RCC 7860 (cell line): ENCODE data around the gene FLOT1.

ENCODE experiments used
- DNase-seq: peaks from one replicate; pipeline ENCODE4 v3.0.0-alpha.2; 2015; ENCODE audit warnings: low spot score
- FAIRE-seq: peaks from 2 replicates; lab custom pipeline; 2012; peaks lifted over from hg19 to GRCh38; lab: Jason Lieb, UNC

The FLOT1 gene

DNA sequence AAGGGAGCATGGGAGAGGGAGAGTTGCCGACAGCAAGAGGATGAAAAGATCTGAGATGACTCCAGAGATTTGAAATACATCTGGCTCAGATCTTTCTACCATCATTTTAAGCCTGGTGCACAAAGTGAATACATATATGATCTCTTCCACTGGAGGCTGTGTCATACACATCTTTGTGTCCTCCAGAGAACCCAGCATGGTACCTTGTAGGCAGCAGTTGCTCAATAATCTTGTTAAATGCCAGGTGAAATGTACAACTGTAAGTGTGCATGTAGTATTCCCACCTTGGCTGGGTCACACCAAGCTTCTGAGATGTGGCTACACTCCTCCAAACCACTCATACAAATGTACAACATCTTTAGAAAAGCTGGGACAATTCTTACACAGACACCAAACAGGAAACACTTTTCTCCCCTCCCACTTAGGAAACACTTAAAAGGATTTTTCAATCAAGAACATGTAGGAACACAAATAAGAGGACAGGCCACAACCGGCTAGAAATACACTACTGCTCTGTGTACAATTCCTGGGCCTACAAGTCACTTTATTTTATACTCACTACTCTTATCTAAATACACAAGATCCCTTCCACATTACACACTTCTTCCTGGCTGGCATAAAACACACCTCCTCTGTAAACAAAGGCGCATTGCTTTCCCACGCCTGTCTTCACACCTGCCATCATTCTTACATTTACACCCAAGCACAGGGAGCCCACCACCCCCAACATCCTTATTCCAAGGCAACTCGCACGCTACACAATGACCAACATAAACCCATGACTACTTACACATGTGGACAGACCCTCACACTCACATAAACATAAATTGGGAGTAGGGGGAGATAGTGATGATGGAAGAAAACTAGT, 5.6 kb upstream of the FLOT1 start:
- DNase-seq, result no peak
- FAIRE-seq, result no peak

DNA sequence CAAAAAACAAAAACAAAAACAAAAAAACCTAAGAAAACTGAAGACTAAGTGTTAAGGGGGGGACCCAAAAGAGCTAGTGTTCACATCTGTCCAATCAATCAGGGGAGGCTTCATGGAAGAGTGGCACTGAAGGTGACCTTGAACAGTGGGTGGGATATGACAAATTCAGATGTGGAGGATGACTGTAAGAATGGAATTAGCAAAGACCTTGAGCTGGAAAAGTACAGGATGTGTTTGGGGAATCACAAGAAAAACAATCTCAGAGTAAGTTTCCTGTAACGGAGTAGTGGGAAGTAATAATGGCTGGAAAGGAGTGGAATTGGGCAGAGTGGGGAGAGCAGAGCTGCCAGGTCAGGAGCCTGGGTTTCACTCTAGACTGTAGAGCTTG, 4.8 kb upstream of the FLOT1 start:
- FAIRE-seq (no peak), DNase-seq (no peak)

DNA sequence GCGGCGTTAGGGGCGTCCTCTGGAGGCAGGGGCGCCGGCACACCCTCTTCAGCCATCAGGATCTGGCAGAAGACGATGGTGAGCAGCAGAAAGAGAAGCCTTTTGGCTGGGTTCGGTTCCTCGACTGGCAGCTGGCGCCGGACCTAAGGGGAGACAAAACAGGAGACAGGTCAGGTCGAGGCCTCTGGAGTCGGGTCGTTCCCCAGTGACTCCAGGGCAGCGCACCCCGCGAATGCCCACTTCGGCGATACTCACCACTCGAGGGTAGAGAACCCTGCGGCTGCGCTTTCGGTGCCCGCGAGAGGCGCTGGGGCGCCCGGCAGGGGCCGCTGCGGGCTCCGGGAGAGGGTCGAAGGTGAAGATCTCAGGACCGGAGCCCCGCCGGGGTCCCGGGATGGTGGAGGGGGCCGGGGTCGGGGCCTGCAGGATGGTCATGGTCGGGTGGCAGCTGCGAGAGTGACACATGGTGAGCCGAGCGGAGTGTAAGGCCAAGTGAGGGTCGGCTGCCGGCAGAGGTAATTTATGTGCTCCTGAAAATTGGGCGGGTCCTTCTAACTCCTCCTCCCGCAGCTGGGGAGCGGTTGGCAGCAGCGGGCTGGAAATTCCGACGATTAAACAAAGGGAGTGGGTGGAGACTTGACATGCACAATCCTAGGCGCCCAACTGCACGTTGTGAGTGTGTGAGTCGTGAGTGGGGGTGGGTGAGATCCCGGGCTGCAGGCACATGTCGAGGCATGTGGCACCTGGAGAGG, 1.7 kb upstream of the FLOT1 start, which contains the start of gene IER3:
IER3 (minus strand) TSS at position 494 of the 752 bp plus-strand sequence; CDS start at position 465, 29 bp downstream.
- DNase-seq, result peak; percentile 91
- peak; percentile 64 for FAIRE-seq

DNA sequence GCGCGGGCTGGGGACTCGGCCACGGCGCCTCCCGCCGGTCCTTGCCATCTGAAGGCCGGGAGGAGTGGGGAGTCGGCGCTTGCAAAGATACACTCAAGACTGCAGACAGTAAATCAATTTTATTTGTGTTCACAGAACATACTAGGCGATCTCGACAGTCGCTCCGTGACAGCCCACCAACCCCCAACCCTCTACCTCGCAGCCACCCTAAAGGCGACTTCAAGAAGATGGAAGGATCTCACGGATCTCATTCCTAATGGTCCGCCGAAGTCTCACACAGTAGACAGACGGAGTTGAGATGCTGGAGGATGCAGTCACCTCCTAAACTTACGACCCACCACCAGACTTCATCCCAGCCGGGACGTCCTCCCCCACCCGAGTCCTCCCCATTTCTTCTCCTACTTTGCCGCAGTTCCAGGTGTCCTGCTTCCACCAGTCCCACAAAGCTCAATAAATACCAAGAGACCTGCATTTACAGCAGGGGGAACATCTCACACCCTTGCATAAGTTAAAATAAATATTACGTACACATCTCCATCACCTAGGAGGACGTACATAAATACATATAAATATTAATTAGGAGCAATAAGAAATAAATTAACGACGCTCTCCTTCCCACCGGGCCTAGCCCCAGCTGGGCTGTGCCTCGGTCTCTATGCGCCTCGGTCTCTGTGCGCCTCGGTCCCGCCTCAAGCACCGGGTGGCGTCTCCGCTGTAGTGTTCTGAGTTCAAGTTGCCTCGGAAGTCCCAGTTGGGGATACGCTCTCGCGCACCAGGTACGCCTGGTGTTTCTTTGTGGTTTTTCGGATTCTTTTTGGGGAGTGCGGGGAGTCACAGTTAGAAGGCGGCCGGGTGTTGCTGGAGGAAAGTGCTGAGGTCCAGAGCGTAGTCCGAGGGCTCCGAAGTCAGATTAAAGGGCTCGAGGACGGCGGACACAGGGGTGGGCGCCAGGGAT, 889 bp upstream of the FLOT1 start:
- DNase-seq (no peak), FAIRE-seq (no peak)

DNA sequence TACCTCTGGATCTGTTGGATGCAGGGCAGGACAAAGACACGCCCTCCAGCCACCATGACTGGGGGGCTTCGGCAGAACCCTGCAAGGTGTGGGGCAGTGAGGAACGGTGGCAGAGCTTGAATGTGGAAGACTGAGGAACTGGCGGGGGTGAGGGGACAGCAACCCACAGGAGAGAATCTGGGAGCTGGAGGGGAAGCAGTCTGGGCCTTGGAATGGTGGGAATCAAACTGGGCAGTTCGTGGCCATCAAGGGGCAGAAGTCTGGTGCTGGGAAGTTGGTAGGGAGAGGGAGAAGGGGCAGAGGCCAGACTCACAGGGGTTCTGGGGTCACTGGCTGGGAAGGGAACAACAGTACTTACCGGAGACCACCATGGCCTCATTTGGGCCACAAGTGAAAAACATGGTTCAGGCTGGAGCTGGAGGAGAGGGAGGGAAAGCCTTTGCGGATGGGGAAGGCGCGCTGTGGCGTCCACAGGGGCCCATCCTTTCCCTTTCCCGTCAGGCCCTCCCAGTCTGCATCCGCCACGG, 635 bp downstream of the FLOT1 start:
- DNase-seq (no peak), FAIRE-seq (no peak)

DNA sequence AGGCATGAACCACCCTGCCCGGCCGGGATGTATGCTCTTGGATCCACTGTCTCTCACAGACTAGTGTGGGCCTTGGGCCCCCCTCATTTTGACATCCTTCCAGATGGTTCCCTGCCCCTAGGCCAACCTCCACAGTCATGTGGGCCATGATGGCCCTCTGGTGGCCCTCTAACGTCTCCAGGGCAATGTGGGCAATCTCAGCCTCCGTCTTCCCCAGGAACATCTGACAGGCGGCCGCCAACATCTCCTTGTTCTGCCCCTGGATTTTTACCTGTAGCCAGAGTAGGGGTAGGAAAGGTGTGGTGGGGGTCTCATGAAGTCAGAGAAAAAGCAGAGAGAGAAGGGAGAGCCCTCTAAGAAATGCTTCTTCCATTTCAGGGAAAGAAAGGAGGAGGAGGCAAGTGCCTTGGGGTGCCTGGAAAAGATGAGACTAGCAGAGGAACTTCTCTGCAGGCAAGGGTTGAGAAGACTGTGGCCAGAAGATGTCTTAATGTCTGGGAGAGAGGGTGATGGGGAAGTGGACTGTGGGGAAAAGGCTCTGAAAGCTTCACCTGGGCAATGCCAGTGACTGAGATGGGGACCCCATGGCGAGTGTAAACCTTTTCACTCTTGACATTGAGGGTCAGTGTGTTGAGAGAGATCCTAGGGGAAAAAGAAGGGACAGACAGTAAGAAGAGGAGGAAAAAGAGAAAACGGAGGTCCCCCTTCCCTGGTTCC, 1.3 kb downstream of the FLOT1 start:
- DNase-seq (no peak), FAIRE-seq (no peak)

DNA sequence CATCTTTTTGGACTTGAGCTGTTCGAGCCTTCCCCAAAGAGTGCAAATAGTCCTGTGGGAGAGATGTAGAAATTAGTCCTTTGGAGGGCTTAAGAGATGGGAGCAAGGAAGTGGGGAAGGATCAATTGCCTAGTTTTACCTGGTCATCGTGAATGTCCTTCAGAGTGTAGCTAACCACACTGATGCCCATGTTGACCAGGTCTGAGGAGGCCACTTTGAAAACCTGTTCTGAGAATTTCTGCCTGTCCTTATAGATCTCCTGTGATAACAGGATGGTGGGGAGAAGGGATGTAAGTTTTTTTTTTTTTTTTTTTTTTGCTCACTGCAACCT, 2.0 kb downstream of the FLOT1 start:
- no peak for FAIRE-seq

DNA sequence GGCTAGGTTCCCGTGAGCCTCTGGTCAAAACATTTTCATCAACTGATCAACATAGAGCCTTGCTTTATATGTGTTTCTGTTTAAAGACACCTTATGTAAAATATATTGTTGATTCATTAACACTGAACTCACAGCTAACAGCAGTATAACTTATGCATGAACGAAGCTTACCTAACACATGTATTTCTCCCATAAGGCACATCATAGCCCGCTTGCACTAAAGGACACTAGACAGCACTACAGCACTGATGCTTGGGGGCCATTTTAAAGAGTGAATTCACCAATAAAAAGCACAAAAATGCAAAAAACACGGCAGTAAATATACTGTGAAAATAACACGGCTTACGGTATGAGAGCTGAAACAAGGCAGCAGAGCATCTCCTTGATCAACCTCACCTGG, 4.0 kb downstream of the FLOT1 start:
- no peak for FAIRE-seq
- no peak for DNase-seq

More for the DNA sequence above, 2.0 kb downstream of the FLOT1 start:
- no peak for DNase-seq

DNA sequence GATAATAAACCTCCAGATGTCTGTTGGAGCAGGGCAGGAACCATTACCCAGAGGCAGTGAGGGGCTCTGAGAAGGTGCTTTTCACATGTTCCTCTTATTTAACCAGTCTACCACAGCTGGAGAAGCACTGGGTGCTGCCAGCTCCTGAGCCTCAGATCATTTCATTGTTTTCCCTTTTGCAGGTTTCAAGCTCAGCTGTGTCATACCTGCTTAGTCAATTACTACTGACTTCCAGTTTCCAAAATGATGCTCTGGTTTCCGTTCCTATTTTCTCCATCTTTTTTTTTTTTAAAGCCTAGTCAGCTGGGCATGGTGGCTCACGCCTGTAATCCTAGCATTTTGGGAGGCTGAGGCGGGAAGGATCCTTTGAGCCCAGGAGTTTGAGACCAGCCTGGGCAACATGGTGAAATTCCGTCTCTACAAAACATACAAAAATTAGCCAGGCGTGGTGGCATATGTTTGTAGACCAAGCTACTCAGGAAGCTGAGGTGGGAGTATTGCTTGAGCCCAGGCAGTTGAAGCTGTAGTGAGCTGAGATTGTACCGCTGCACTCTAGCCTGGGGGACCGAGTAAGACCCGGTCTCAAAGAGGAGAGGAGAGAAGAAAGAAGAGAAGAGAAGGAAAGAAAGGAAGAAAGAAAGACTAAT, 6.7 kb downstream of the FLOT1 start:
- FAIRE-seq (no peak), DNase-seq (no peak)

DNA sequence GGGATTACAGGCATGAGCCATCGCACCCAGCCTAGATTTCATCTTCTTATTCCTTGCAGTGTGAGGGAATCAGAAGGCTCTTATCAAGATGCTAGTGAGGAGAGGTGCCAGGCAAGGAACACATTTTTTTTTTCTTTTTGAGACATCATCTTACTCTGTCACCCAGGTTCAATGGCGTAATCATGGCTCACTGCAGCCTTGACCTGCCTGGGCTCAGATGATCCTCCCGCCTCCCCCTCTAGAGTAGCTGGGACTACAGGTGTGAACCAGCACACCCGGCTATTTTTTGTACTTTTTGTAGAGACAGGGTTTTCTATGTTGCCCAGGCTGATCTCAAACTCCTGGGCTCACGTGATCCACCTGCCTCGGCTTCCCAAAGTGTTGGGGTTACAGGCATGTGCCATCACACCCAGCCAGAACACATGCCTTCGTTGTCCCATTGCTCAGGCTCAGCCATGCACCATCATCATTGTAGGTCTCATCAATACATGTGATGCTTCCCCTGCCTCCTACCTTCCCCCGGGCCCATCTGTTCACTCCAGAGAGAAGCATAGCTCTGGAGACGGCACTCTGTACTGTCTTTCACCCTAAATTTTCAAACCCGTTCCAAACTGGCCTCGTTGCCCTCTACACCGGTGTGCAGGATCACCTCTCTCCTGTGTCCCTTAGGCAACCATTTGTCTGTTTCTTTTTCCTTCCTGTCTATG, 10.1 kb downstream of the FLOT1 start:
- FAIRE-seq (no peak), DNase-seq (no peak)

DNA sequence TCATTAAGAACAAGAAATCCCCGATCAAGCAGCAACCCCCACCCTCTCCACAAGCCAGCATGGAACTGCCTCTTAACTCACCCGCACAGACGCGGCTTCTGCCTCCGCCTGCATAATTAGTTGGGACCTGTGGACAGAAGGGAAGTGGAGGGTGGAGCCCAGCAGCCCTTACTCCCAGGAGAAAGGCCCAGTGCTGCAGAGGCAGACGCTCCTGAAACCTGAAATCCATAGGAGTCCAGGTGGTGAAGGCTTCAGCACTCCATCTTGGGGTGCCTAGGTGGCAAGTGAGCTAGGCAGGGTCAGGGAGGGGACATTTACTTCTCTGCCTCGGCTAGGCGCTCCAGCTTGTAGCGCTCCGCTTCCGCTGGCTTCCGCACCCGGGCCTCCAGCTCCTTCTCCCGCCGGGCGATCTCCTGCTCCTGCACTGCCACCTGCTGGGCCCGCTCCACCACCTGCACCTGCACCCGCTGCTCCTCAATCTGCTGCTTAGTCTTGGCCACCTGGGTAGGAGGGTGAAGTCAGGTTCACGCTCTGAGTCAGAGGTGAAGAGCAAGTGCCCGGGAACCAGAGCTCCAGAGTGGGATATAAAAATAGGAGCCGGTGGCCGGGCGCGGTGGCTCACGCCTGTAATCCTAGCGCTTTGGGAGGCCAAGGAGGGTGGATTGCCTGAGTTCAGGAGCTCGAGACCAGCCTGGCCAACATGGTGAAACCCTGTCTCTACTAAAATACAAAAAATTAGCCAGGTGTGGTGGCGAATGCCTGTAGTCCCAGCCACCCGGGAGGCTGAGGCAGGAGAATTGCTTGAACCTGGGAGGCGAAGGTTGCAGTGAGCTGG, 11.7 kb downstream of the FLOT1 start:
- no peak for DNase-seq
- FAIRE-seq, result no peak

DNA sequence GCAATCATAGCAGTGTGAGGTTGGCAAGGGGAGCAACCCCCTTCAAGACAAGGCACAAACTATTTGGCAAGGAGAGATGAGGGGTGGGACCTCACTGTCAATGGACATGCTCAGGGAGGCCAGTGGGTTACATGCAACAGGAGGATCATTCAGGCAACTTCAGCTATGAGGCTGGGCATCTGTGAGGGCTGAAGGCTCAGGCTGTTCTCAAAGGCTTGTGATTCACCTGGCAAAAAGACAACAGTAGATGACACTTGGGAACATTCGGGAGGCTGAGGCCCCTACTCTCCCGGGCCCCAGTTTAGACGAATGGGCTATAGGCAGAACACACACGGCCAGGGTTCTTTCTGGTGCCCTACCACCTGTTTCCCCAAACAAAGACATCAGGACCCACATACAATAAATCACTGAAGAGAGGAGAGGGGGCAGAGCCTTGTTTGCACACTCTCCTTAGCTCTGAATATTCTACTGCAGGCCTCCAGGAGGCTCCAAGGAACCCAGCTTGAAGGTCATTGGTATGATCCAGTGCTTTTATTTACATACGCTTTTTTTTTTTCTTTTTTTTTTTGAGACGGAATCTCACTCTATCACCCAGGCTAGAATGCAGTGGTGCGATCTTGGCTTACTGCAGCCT, 14.4 kb downstream of the FLOT1 start:
- FAIRE-seq (no peak), DNase-seq (no peak)

DNA sequence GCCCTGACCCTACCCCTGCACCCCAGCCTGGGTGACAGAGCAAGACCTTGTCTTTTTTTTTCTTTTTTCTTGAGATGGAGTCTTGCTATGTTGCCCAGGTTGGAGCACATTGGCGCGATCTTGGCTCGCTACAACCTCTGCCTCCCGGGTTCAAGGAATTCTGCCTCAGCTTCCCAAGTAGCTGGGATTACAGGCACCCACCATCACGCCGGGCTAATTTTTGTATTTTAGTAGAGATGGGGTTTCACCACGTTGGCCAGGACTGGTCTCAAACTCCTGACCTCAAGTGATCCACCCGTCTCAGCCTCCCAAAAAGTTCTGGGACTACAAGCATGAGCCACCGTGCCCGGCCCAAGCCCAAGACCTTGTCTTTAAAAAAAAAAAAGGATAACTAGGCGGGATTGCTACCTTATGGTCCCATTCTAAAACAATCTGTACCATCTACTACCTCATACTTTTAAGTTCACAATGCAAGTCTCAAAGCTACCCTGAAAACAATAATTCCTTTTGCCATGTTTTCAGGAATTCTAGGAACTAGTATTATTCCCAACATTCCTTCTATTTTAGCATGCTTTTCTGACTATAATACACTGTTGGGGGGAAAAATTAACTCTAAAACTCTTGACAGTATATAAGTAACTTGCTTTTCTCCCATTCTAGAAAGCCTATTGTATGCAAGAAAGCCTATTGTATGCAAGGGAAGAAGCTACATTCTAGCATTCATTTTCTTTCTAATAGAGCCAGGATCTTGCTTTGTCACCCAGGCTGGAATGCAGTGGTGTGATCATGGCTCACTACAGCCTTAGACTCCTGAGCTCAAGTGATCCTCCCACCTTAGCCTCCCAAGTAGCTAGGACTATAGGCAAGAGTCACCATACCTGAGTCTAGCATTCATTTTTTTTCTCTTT, 15.7 kb downstream of the FLOT1 start:
- no peak for DNase-seq
- FAIRE-seq, result no peak

DNA sequence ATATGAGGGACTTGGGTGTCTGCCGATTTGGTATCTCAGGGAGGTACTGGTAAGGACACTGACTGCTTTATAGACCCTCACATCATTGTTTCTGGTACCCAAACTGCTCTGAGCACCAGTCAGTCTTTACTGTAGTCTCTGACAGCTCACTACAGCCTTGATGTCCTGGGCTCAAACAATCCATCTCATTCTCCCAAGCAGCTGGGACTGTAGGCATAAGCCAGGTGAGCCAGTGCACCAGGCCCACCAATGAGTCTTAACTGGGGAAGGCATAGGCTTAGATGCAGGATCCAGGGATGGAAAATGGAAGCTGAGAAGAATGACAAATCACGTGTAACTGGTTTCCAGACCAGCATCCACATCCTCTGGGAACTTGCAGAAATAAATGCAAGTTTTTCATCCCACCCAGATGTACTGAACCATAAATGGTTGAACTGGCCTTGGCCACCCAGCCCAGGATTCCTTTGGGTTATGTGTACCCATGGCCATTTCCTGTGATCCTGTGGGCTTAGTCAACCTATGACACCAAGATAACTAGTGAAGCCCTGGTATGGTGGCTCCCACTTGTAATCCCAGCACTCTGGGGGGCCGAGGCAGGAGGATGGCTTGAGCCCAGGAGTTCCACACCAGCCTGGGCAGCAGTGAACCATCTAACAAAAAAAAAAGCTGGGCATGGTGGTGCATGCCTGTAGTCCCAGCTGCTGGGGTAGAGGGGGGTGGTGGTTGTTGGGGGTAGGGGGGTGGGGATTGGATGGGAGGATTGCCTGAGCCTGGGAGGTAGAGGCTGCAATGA, 16.6 kb downstream of the FLOT1 start:
- DNase-seq (peak; percentile 86), FAIRE-seq (peak; percentile 61)

DNA sequence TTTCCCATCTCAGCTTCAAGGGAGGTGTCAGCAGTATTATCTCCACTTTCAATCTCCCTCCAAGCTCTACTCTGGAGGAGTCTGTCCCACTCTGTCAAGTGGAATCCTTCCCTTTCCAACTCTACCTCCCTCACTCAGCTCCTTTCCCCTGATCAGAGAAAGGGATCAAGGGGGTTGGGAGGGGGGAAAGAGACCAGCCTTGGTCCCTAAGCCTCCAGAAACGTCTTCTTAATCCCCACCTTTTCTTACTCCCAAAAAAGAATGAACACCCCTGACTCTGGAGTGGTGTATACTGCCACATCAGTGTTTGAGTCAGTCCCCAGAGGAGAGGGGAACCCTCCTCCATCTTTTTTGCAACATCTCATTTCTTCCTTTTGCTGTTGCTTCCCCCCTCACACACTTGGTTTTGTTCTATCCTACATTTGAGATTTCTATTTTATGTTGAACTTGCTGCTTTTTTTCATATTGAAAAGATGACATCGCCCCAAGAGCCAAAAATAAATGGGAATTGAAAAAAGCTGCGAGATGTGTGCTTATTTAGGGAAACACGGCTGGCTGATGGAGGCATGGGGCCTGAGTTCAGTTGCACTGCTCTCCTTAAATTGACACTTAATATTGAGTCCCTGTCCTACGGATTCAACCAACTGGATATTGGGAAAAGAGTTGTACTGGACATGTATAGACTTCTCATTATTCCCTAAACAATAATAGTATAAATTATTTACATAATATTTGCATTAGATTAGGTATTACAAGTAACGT, 17.4 kb downstream of the FLOT1 start:
- no peak for FAIRE-seq
- DNase-seq, result no peak
